ENCODE data around the gene PKHD1. TPM values are rescaled to one million over a fixed set of nuclear protein-coding genes. Genes with fewer than 3 reads are reported as not detected.

The PKHD1 gene
- total and polyA plus RNA-seq, 2 of the 8 experiments (the other 6 are each of a cell fraction or from before 2014, with no cell fraction given) = 0.06 to 0.09 TPM

GRCh38 chr6:51738614-51739013 lies 348.8 kb downstream of the PKHD1 start:
- Histone ChIP-seq H3K27me3 (replicated peaks in 1 of 4; ENCODE audit: control insufficient read depth in 3 of 4, extremely low read depth in 1 of 4, insufficient read depth in 3 of 4, low read length in 3 of 4) (no peaks in the 10 kb centered on the region; a peak in 1 of 7 replicates), H2BK15ac (ENCODE audit: low read length) (no peak overlapping the region), H3K56ac (replicated peaks; ENCODE audit: insufficient read length, low read depth, low read length) (no peak overlapping the region), H3K79me2 (ENCODE audit: control insufficient read depth in 1 of 2, insufficient read depth in 2 of 2, low read length in 2 of 2) (no peaks in the 10 kb centered on the region), H3K79me1 (ENCODE audit: low read depth, low read length) (no peaks in the 10 kb centered on the region), H4K8ac (ENCODE audit: extremely low read depth, insufficient read depth, low read length) (no peak overlapping the region), H3K4me2 (ENCODE audit: insufficient read depth in 1 of 2, low read depth in 2 of 2, low read length in 2 of 2) (no peak overlapping the region), H4K5ac (ENCODE audit: insufficient read length, low read depth, low read length) (no peak overlapping the region), H2BK120ac (replicated peaks; ENCODE audit: low read depth, low read length) (no peak overlapping the region), H3K23ac (ENCODE audit: insufficient read length) (no peak overlapping the region), H2AFZ (ENCODE audit: low read length) (no peak overlapping the region), H3K36me3 (ENCODE audit: control insufficient read depth in 2 of 4, insufficient read depth in 4 of 4, low read length in 3 of 4) (no peaks in the 10 kb centered on the region), H2BK5ac (ENCODE audit: low read depth, low read length) (no peak overlapping the region; the same call in 1 of the 2 replicates), H3K9me3 (ENCODE audit: insufficient read depth in 2 of 2, low read depth in 1 of 2, low read length in 1 of 2) (no peaks in the 10 kb centered on the region), H3K9ac (replicated peaks in 1 of 4; ENCODE audit: extremely low read depth in 1 of 4, low read depth in 3 of 4, low read length in 3 of 4) (no peak overlapping the region), H3K4me3 (ENCODE audit: extremely low read depth in 1 of 4, insufficient read depth in 2 of 4, low read depth in 3 of 4, low read length in 4 of 4) (no peak overlapping the region), H3K18ac (ENCODE audit: extremely low read depth, low read length) (no peak overlapping the region), H3K4me1 (replicated peaks in 1 of 4; ENCODE audit: control insufficient read depth in 3 of 4, insufficient read depth in 4 of 4, low read length in 3 of 4) (peaks cover 0 to 2% (median 0%) of the 10 kb centered on the region in 4 experiments; a peak in 1 of 7 replicates), H2BK12ac (ENCODE audit: low read depth, low read length) (no peak overlapping the region), H4K91ac (replicated peaks; ENCODE audit: insufficient read length, low read length) (no peak overlapping the region), H3K4ac (replicated peaks; ENCODE audit: insufficient read length, low read depth, low read length) (no peak overlapping the region), H4K20me1 (replicated peaks in 1 of 2; ENCODE audit: control insufficient read depth in 1 of 2, insufficient read depth in 2 of 2, low read length in 2 of 2) (no peaks in the 10 kb centered on the region), H3K23me2 (ENCODE audit: low read depth, low read length) (no peaks in the 10 kb centered on the region), H2AK5ac (ENCODE audit: low read depth, low read length) (no peak overlapping the region), H3K14ac (ENCODE audit: insufficient read length) (no peak overlapping the region), H2BK20ac (ENCODE audit: low read length) (no peak overlapping the region), H3K27ac (ENCODE audit: low read depth, low read length) (no peak overlapping the region)
- WGBS, 2 experiments (ENCODE audit: extremely low coverage in 1 of 2, insufficient coverage in 1 of 2, insufficient read length in 1 of 2, insufficient replicate concordance in 2 of 2, low coverage in 1 of 2, low lambda C conversion rate in 2 of 2, missing lambda C conversion rate in 1 of 2) = 82% methylated on average over 1 of the region's 1 CpG; no CpG with 5 or more reads in 1 of the 2 experiments
- ChIA-PET POLR2A (ENCODE audit: partially characterized antibody) (no interaction called here), CTCF (ENCODE audit: partially characterized antibody) (interaction anchor here (0.6 to 3.3 kb wide), 2 partner anchors 14 to 137 kb away, joined by 4 to 14 read pairs; no protein-coding TSS in a partner anchor)
- FAIRE-seq (no peak), DNase-seq (ENCODE audit: low read depth in 1 of 2, low spot score in 2 of 2) (no peak)
- TF ChIP-seq, protein P1, sequence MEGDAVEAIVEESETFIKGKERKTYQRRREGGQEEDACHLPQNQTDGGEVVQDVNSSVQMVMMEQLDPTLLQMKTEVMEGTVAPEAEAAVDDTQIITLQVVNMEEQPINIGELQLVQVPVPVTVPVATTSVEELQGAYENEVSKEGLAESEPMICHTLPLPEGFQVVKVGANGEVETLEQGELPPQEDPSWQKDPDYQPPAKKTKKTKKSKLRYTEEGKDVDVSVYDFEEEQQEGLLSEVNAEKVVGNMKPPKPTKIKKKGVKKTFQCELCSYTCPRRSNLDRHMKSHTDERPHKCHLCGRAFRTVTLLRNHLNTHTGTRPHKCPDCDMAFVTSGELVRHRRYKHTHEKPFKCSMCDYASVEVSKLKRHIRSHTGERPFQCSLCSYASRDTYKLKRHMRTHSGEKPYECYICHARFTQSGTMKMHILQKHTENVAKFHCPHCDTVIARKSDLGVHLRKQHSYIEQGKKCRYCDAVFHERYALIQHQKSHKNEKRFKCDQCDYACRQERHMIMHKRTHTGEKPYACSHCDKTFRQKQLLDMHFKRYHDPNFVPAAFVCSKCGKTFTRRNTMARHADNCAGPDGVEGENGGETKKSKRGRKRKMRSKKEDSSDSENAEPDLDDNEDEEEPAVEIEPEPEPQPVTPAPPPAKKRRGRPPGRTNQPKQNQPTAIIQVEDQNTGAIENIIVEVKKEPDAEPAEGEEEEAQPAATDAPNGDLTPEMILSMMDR (IDR thresholded peaks at IDR 0.05; ENCODE audit: control extremely low read depth in 1 of 3, insufficient read depth in 1 of 3, low read depth in 1 of 3, low read length in 3 of 3) = no peak

Measured in H1 (cell line).